Rectal smooth muscle tissue (tissue), 1 donor: Measurements from ENCODE around the gene TIMP3.

ENCODE experiments used
- H3K27ac ChIP-seq: one replicate; pipeline ENCODE4 v1.7.0; 2013; ENCODE audit warnings: low read depth, low read length, inconsistent platforms
- H3K27me3 ChIP-seq: one replicate; pipeline ENCODE4 v1.7.0; 2013; ENCODE audit warnings: low read length; ENCODE audit not compliant: control insufficient read depth, insufficient read depth
- H3K36me3 ChIP-seq: one replicate; pipeline ENCODE4 v1.7.0; 2013; ENCODE audit warnings: low read length; ENCODE audit not compliant: control insufficient read depth, insufficient read depth
- H3K4me1 ChIP-seq: one replicate; pipeline ENCODE4 v1.7.0; 2013; ENCODE audit warnings: low read length; ENCODE audit not compliant: control insufficient read depth, insufficient read depth
- H3K4me3 ChIP-seq: one replicate; pipeline ENCODE4 v1.7.0; 2013; ENCODE audit warnings: low read length
- H3K9ac ChIP-seq: one replicate; pipeline ENCODE4 v1.7.0; 2013; ENCODE audit warnings: low read length

TIMP3 gene

GRCh38 chr22:32803738-32804435 is 2.4 kb downstream of the TIMP3 start:
- H3K36me3 ChIP-seq = no peaks in the 10 kb centered on the region

GRCh38 chr22:32804531-32805360 is 3.2 kb downstream of the TIMP3 start:
- Histone ChIP-seq H3K27ac (peak overlapping the region; percentile 76), H3K27me3 (no peaks in the 10 kb centered on the region), H3K9ac (no peak overlapping the region), H3K4me1 (peaks cover 37% of the 10 kb centered on the region), H3K4me3 (peak overlapping the region; percentile 87), H3K36me3 (no peaks in the 10 kb centered on the region)

More at GRCh38 chr22:32803738-32804435, 2.4 kb downstream of the TIMP3 start:
- Histone ChIP-seq H3K4me1 (peaks cover 35% of the 10 kb centered on the region), H3K4me3 (peak overlapping the region; percentile 87), H3K27me3 (no peaks in the 10 kb centered on the region), H3K27ac (peak overlapping the region; percentile 76), H3K9ac (no peak overlapping the region)

GRCh38 chr22:32805361-32805881 is 3.9 kb downstream of the TIMP3 start:
- peaks cover 43% of the 10 kb centered on the region for H3K4me1 ChIP-seq
- peak overlapping the region; percentile 76 for H3K27ac ChIP-seq
- H3K4me3 ChIP-seq = peak overlapping the region; percentile 87
- H3K9ac ChIP-seq = no peak overlapping the region
- H3K27me3 ChIP-seq = no peaks in the 10 kb centered on the region
- H3K36me3 ChIP-seq = no peaks in the 10 kb centered on the region

- no peaks in the 10 kb centered on the region for H3K36me3 ChIP-seq
- no peak overlapping the region for H3K9ac ChIP-seq
- H3K27ac ChIP-seq = no peak overlapping the region
- H3K4me3 ChIP-seq = no peak overlapping the region
- peaks cover 40% of the 10 kb centered on the region for H3K4me1 ChIP-seq
- H3K27me3 ChIP-seq = no peaks in the 10 kb centered on the region
These were observed 4.8 kb downstream of the TIMP3 start for GRCh38 chr22:32806296-32806695.

GRCh38 chr22:32808038-32808445 is 6.5 kb downstream of the TIMP3 start:
- H3K27me3 ChIP-seq = no peaks in the 10 kb centered on the region
- peaks cover 44% of the 10 kb centered on the region for H3K4me1 ChIP-seq
- H3K4me3 ChIP-seq = no peak overlapping the region
- no peak overlapping the region for H3K27ac ChIP-seq
- no peak overlapping the region for H3K9ac ChIP-seq
- no peaks in the 10 kb centered on the region for H3K36me3 ChIP-seq

GRCh38 chr22:32809786-32810554 is 8.5 kb downstream of the TIMP3 start:
- no peaks in the 10 kb centered on the region for H3K36me3 ChIP-seq
- no peak overlapping the region for H3K4me3 ChIP-seq
- peaks cover 39% of the 10 kb centered on the region for H3K4me1 ChIP-seq
- H3K27ac ChIP-seq = no peak overlapping the region
- no peak overlapping the region for H3K9ac ChIP-seq
- no peaks in the 10 kb centered on the region for H3K27me3 ChIP-seq

GRCh38 chr22:32810555-32811133 is 9.1 kb downstream of the TIMP3 start:
- no peaks in the 10 kb centered on the region for H3K36me3 ChIP-seq
- H3K4me3 ChIP-seq = no peak overlapping the region
- no peak overlapping the region for H3K27ac ChIP-seq
- H3K4me1 ChIP-seq = peaks cover 37% of the 10 kb centered on the region
- no peaks in the 10 kb centered on the region for H3K27me3 ChIP-seq
- no peak overlapping the region for H3K9ac ChIP-seq

- Histone ChIP-seq H3K9ac (no peak overlapping the region), H3K27me3 (no peaks in the 10 kb centered on the region), H3K27ac (no peak overlapping the region), H3K36me3 (no peaks in the 10 kb centered on the region), H3K4me1 (peaks cover 45% of the 10 kb centered on the region), H3K4me3 (no peak overlapping the region)
These were observed 10.5 kb downstream of the TIMP3 start for GRCh38 chr22:32811788-32812545.

GRCh38 chr22:32814285-32814860 is 12.9 kb downstream of the TIMP3 start:
- H3K4me1 ChIP-seq = peaks cover 35% of the 10 kb centered on the region
- H3K27ac ChIP-seq = no peak overlapping the region
- no peak overlapping the region for H3K9ac ChIP-seq
- no peaks in the 10 kb centered on the region for H3K27me3 ChIP-seq
- H3K36me3 ChIP-seq = no peaks in the 10 kb centered on the region
- no peak overlapping the region for H3K4me3 ChIP-seq

GRCh38 chr22:32815059-32815458 is 13.6 kb downstream of the TIMP3 start:
- peaks cover 30% of the 10 kb centered on the region for H3K4me1 ChIP-seq
- H3K27ac ChIP-seq = no peak overlapping the region
- no peak overlapping the region for H3K9ac ChIP-seq
- H3K27me3 ChIP-seq = no peaks in the 10 kb centered on the region
- no peaks in the 10 kb centered on the region for H3K36me3 ChIP-seq
- H3K4me3 ChIP-seq = no peak overlapping the region

- no peak overlapping the region for H3K27ac ChIP-seq
- H3K27me3 ChIP-seq = no peaks in the 10 kb centered on the region
- H3K4me3 ChIP-seq = no peak overlapping the region
- peaks cover 24% of the 10 kb centered on the region for H3K4me1 ChIP-seq
- H3K9ac ChIP-seq = no peak overlapping the region
- H3K36me3 ChIP-seq = no peaks in the 10 kb centered on the region
These were observed 14.4 kb downstream of the TIMP3 start for GRCh38 chr22:32815943-32816342.
